GM23248 (cell line): Measurements from ENCODE around the gene IGFLR1.
"Not testable (repeated sequence)": the region's sequence is repeated elsewhere in the genome, so short reads cannot be mapped to it uniquely, and the experiment has no call there.

Experiments
- EZH2 ChIP-seq: fragments of 200-600 bp; sonication (generic); IDR thresholded peaks from 2 replicates; pipeline ENCODE4 v1.6.1; 2018; ENCODE audit warnings: antibody characterized with exemption, mild to moderate bottlenecking; ENCODE audit not compliant: insufficient read depth, poor library complexity, severe bottlenecking
- EZH2phosphoT487 ChIP-seq: fragments of 200-600 bp; sonication (generic); IDR thresholded peaks from 2 replicates; pipeline ENCODE4 v1.6.1; 2018; ENCODE audit warnings: antibody characterized with exemption, moderate library complexity, mild to moderate bottlenecking, low read depth; ENCODE audit not compliant: insufficient read depth

DNA sequence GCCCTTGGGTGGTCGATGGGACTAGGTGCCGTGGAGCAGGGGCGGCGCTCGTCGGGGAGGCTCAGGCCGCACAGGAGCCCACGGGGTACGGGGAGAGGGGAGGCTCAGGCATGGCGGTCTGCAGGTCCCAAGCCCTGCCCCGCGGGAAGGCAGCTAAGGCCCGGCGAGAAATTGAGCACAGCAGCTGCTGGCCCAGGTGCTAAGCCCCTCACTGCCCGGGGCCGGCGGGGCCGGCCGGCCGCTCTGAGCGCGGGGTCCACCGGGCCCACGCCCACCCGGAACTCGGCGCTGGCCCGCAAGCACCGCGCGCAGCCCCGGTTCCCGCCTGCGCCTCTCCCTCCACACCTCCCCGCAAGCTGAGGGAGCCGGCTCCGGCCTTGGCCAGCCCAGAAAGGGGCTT, 51.1 kb downstream of the IGFLR1 start:
- not testable (repeated sequence) for TF ChIP-seq EZH2phosphoT487, EZH2
